HCT116 (cell line): ENCODE data around the gene KIF5A. TPM values are rescaled to one million over a fixed set of nuclear protein-coding genes. Genes with fewer than 3 reads are reported as not detected.
A peak's percentile ranks its signal among the peaks of the same experiment; 100 is the strongest.

Experiments used
- ATAC-seq: fragments of 200-7000 bp; cut with Tn5 transposase; 2 replicates; pipeline ENCODE4 v1.9.1; 2020; ENCODE audit warnings: mild to moderate bottlenecking, moderate library complexity
- BruUV-seq: library from RNA; stranded (reverse); fragments of 400-500 nt; replicated peaks from 2 replicates; lab custom pipeline; 2021; lab: Mats Ljungman, UMichigan
- CTCF ChIA-PET: fragments of 300-600 bp; sonication (Branson Sonifier 250); formaldehyde crosslinking; loops from one replicate; lab custom pipeline; 2021; ENCODE audit warnings: antibody characterized with exemption; lab: Charles Lee
- POLR2A ChIA-PET: fragments of 300-600, 350-600 bp; sonication (Branson Sonifier 250); formaldehyde crosslinking; loops from one replicate; lab custom pipeline; 2021; ENCODE audit warnings: antibody characterized with exemption; lab: Charles Lee
- RAD21 ChIA-PET, 2 experiments: fragments of 300-600 bp; sonication (Branson Sonifier 250); formaldehyde crosslinking; loops; one replicate each; lab custom pipeline; 2023; ENCODE audit warnings: low total read pairs in 2 of 2; ENCODE audit not compliant: uncharacterized antibody in 2 of 2, unreplicated experiment in 2 of 2, low non-redundant PET in 1 of 2; lab: Charles Lee
- DNase-seq: peaks from one replicate; pipeline ENCODE4 v3.0.0-alpha.2; 2010; ENCODE audit warnings: low read depth, low spot score
- H2AFZ ChIP-seq: fragments of 200-600 bp; shearing (Covaris generic), sonication (generic); 2 replicates; pipeline ENCODE4 v1.6.1; 2017; ENCODE audit warnings: low read depth, mixed run types, mixed read lengths, antibody characterized with exemption, low read length; ENCODE audit not compliant: poor library complexity, severe bottlenecking
- H3K27ac ChIP-seq: 2 replicates; pipeline ENCODE4 v1.5.1; 2012; ENCODE audit warnings: low read depth, low read length
- H3K27me3 ChIP-seq: fragments of 200-600 bp; sonication (generic); 2 replicates; pipeline ENCODE4 v1.6.1; 2016; ENCODE audit warnings: mixed run types, low read length, mixed read lengths; ENCODE audit not compliant: insufficient read depth
- H3K36me3 ChIP-seq, 2 experiments: fragments of 200-500 bp in 1 of 2; fragments of 200-600 bp in 1 of 2; sonication (Bioruptor generic) in 1 of 2; sonication (generic) in 1 of 2; 2 replicates each; pipeline versions ENCODE4 v1.5.1 to v1.6.1; 2014 to 2016; ENCODE audit warnings: low read length in 2 of 2, inconsistent platforms in 1 of 2, mixed read lengths in 1 of 2, mixed run types in 1 of 2; ENCODE audit not compliant: insufficient read depth in 2 of 2, control insufficient read depth in 1 of 2
- H3K4me1 ChIP-seq, 2 experiments: fragments of 200-600 bp in 1 of 2; sonication (generic) in 1 of 2; 2 replicates each; pipeline versions ENCODE4 v1.5.1 to v1.6.1; 2012 to 2017; ENCODE audit warnings: low read length in 2 of 2, inconsistent platforms in 1 of 2, mild to moderate bottlenecking in 1 of 2, mixed read lengths in 1 of 2, mixed run types in 1 of 2, moderate library complexity in 1 of 2; ENCODE audit not compliant: insufficient read depth in 2 of 2, control insufficient read depth in 1 of 2
- H3K4me2 ChIP-seq: fragments of 200-600 bp; sonication (generic); 2 replicates; pipeline ENCODE4 v1.6.1; 2017; ENCODE audit warnings: mixed run types, low read length, mixed read lengths
- H3K4me3 ChIP-seq, 2 experiments: fragments of 200-600 bp in 1 of 2; sonication (generic) in 1 of 2; replicated peaks in 1 of 2; 2 replicates each; pipeline ENCODE4 v1.5.1; 2011 to 2016; ENCODE audit warnings: low read length in 2 of 2, control low read depth in 1 of 2, low read depth in 1 of 2, mild to moderate bottlenecking in 1 of 2, mixed read lengths in 1 of 2, mixed run types in 1 of 2
- H3K79me2 ChIP-seq: fragments of 200-600 bp; sonication (generic); 2 replicates; pipeline ENCODE4 v1.6.1; 2017; ENCODE audit warnings: mild to moderate bottlenecking, mixed run types, low read length, moderate library complexity, mixed read lengths; ENCODE audit not compliant: insufficient read depth
- H3K9ac ChIP-seq: fragments of 200-600 bp; sonication (generic); 2 replicates; pipeline ENCODE4 v1.6.1; 2016; ENCODE audit warnings: low read length, mixed read lengths
- H3K9me2 ChIP-seq: fragments of 200-600 bp; sonication (generic), shearing (Covaris generic); 2 replicates; pipeline ENCODE4 v1.6.1; 2017; ENCODE audit warnings: mixed run types, mild to moderate bottlenecking, moderate library complexity; ENCODE audit not compliant: insufficient read depth
- H3K9me3 ChIP-seq, 2 experiments: fragments of 200-500 bp in 1 of 2; fragments of 200-600 bp in 1 of 2; sonication (Bioruptor generic) in 1 of 2; sonication (generic) in 1 of 2; 2 replicates each; pipeline ENCODE4 v1.6.1; 2014 to 2017; ENCODE audit warnings: low read length in 2 of 2, mixed read lengths in 2 of 2, inconsistent platforms in 1 of 2, low read depth in 1 of 2, mild to moderate bottlenecking in 1 of 2, mixed run types in 1 of 2, moderate library complexity in 1 of 2; ENCODE audit not compliant: control insufficient read depth in 1 of 2, insufficient read depth in 1 of 2
- H4K20me1 ChIP-seq: fragments of 200-600 bp; sonication (generic), shearing (Covaris generic); 2 replicates; pipeline ENCODE4 v1.6.1; 2017; ENCODE audit warnings: mixed run types, mild to moderate bottlenecking, moderate library complexity; ENCODE audit not compliant: insufficient read depth
- CEBPB ChIP-seq: IDR thresholded peaks from 2 replicates; pipeline ENCODE4 v1.6.1; 2012; ENCODE audit warnings: low read depth
- CTCF ChIP-seq, 3 experiments: fragments of 200-600 bp in 1 of 3; sonication (generic) in 1 of 3; IDR thresholded peaks in 2 of 3; conservative IDR thresholded peaks in 1 of 3; 2 replicates each; pipeline ENCODE4 v1.5.1; 2012 to 2017; ENCODE audit warnings: low read depth in 2 of 3, low read length in 2 of 3, antibody characterized with exemption in 1 of 3, borderline replicate concordance in 1 of 3, control low read depth in 1 of 3, mild to moderate bottlenecking in 1 of 3, mixed read lengths in 1 of 3, mixed run types in 1 of 3, moderate library complexity in 1 of 3; ENCODE audit not compliant: insufficient read depth in 1 of 3
- EGR1 ChIP-seq: IDR thresholded peaks from 2 replicates; pipeline ENCODE4 v1.6.1; 2012; ENCODE audit warnings: low read depth
- EZH2phosphoT487 ChIP-seq: fragments of 200-600 bp; IDR thresholded peaks from 2 replicates; pipeline ENCODE4 v1.6.1; 2018; ENCODE audit warnings: antibody characterized with exemption, borderline replicate concordance
- FOSL1 ChIP-seq: IDR thresholded peaks from 2 replicates; pipeline ENCODE4 v1.6.1; 2012; ENCODE audit warnings: low read depth
- MAX ChIP-seq: IDR thresholded peaks from 2 replicates; pipeline ENCODE4 v1.6.1; 2012
- POLR2A ChIP-seq: IDR thresholded peaks from 2 replicates; pipeline ENCODE4 v1.7.0; 2011; ENCODE audit warnings: borderline replicate concordance; ENCODE audit not compliant: insufficient read depth, insufficient read length; ENCODE audit errors: extremely low read depth
- POLR2AphosphoS5 ChIP-seq: IDR thresholded peaks from 2 replicates; pipeline ENCODE4 v1.6.1; 2011; ENCODE audit warnings: mild to moderate bottlenecking, low read depth, low read length, moderate library complexity
- REST ChIP-seq: IDR thresholded peaks from 2 replicates; pipeline ENCODE4 v1.6.1; 2012; ENCODE audit warnings: low read depth
- SIN3A ChIP-seq: IDR thresholded peaks from 2 replicates; pipeline ENCODE4 v1.6.1; 2012; ENCODE audit warnings: low read depth
- SP1 ChIP-seq: IDR thresholded peaks from 2 replicates; pipeline ENCODE4 v1.6.1; 2012; ENCODE audit warnings: low read depth
- SRF ChIP-seq: IDR thresholded peaks from 2 replicates; pipeline ENCODE4 v1.6.1; 2012; ENCODE audit warnings: low read depth
- YY1 ChIP-seq: IDR thresholded peaks from 2 replicates; pipeline ENCODE4 v1.6.1; 2011; ENCODE audit warnings: low read length, low read depth, moderate library complexity, mild to moderate bottlenecking; ENCODE audit not compliant: insufficient replicate concordance; ENCODE audit errors: extremely low read depth
- ZFX ChIP-seq: fragments of 450-650 bp; IDR thresholded peaks from 2 replicates; pipeline ENCODE4 v1.6.1; 2017
- ZNF274 ChIP-seq: fragments of 200-500 bp; sonication (Bioruptor generic); IDR thresholded peaks from 2 replicates; pipeline ENCODE4 v1.6.1; 2014; ENCODE audit warnings: mild to moderate bottlenecking, low read depth, low read length, inconsistent platforms
- intact Hi-C: fragments of 100-400 bp; cut with micrococcal nuclease; formaldehyde crosslinking; loops from 2 replicates; pipeline ENCODE4 v1.10.0; 2022
- total RNA-seq: library from RNA; stranded (reverse); gene quantifications from one replicate; pipeline ENCODE4 v1.2.1, GENCODE V29; 2021; ENCODE audit not compliant: unreplicated experiment
- TF ChIP-seq, protein P1 (sequence below): IDR thresholded peaks from 2 replicates; pipeline ENCODE4 v1.6.1; 2012

The KIF5A gene
- total RNA-seq, 1 experiment from 2014 or later, result 5.2 TPM

GRCh38 chr12:57515934-57516541 lies 33.8 kb upstream of the KIF5A start:
- RAD21 ChIA-PET, result no interaction called here
- POLR2A ChIA-PET, result no interaction called here
- H3K9me2 ChIP-seq, result no peaks in the 10 kb centered on the region
- no peaks in the 10 kb centered on the region for H3K9me3 ChIP-seq
- peaks cover 45% of the 10 kb centered on the region for H3K79me2 ChIP-seq
- peaks cover 47 to 59% of the 10 kb centered on the region in 2 experiments; a peak in 3 of 4 replicates for H3K36me3 ChIP-seq
- H2AFZ ChIP-seq, result no peak overlapping the region
- peak overlapping the region; percentile 2; the same call in 1 of the 2 replicates for H3K27ac ChIP-seq
- intact Hi-C loops, result no loop called here
- no peak overlapping the region for H3K4me3 ChIP-seq
- H3K27me3 ChIP-seq, result no peaks in the 10 kb centered on the region
- no peak for TF ChIP-seq CTCF (IDR thresholded peaks at IDR 0.05 in 2 of 3, conservative IDR thresholded peaks at IDR 0.05 in 1 of 3; ENCODE audit: borderline replicate concordance in 1 of 3, insufficient read depth in 1 of 3, low read depth in 2 of 3, low read length in 2 of 3)
- TF ChIP-seq YY1, result no peak
- no peak for TF ChIP-seq CEBPB
- TF ChIP-seq EZH2phosphoT487, result no peak
- no peak for TF ChIP-seq SIN3A
- no peak for TF ChIP-seq EGR1
- no peak for TF ChIP-seq ZNF274
- no peak for TF ChIP-seq POLR2A
- TF ChIP-seq ZFX, result no peak
- TF ChIP-seq, protein P1, sequence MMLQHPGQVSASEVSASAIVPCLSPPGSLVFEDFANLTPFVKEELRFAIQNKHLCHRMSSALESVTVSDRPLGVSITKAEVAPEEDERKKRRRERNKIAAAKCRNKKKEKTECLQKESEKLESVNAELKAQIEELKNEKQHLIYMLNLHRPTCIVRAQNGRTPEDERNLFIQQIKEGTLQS, result no peak
- TF ChIP-seq SRF, result no peak
- TF ChIP-seq POLR2AphosphoS5, result no peak
- TF ChIP-seq FOSL1, result no peak
- TF ChIP-seq MAX, result no peak
- no peak for TF ChIP-seq SP1
- no peak for TF ChIP-seq REST
- peaks cover 6 to 24% of the 10 kb centered on the region in 2 experiments for H3K4me1 ChIP-seq
- DNase-seq (no peak), ATAC-seq (no peak)
- BruUV-seq, result TSS peak; percentile 14
- peaks cover 7% of the 10 kb centered on the region; the same call in 1 of the 2 replicates for H4K20me1 ChIP-seq
- H3K4me2 ChIP-seq, result no peak overlapping the region
- CTCF ChIA-PET, result no interaction called here
- H3K9ac ChIP-seq, result no peak overlapping the region
